ENCODE measurements around the gene SLC39A13.

The SLC39A13 gene

GRCh38 chr11:47389577-47390421 is 18.6 kb upstream of the SLC39A13 start:
- Histone ChIP-seq H3K36me3 (replicated peaks in 1 of 2; ENCODE audit: control insufficient read depth in 2 of 2, insufficient read depth in 2 of 2, low read length in 2 of 2) (no peaks in the 10 kb centered on the region), H4K91ac (ENCODE audit: low read depth, low read length, poor library complexity) (no peak overlapping the region), H3K4me2 (ENCODE audit: insufficient read depth, low read length, poor library complexity, severe bottlenecking) (no peak overlapping the region), H3K14ac (ENCODE audit: low read length) (no peak overlapping the region), H4K8ac (ENCODE audit: low read depth, low read length) (no peak overlapping the region), H3K18ac (ENCODE audit: low read length) (peak overlapping the region; percentile 23), H3K27me3 (ENCODE audit: control insufficient read depth in 3 of 3, insufficient read depth in 3 of 3, low read depth in 1 of 3, low read length in 3 of 3) (peaks cover 0 to 5% (median 0%) of the 10 kb centered on the region in 3 experiments), H3K79me1 (ENCODE audit: low read depth, low read length) (peaks cover 1% of the 10 kb centered on the region), H2AK5ac (ENCODE audit: low read depth, low read length) (peak overlapping the region; percentile 71), H3K27ac (replicated peaks; ENCODE audit: low read length) (no peak overlapping the region), H3K4ac (ENCODE audit: low read length) (no peak overlapping the region), H3K23ac (ENCODE audit: low read depth, low read length, poor library complexity) (no peak overlapping the region), H2BK15ac (ENCODE audit: low read length) (no peak overlapping the region), H3K4me3 (ENCODE audit: low read length in 2 of 2) (no peak overlapping the region), H3K9ac (ENCODE audit: low read depth, low read length, poor library complexity) (no peak overlapping the region), H2BK120ac (ENCODE audit: low read depth, low read length) (no peak overlapping the region), H2AFZ (ENCODE audit: low read length) (no peak overlapping the region), H2BK12ac (ENCODE audit: low read length) (no peak overlapping the region), H2BK5ac (ENCODE audit: low read length) (peak overlapping the region; percentile 26), H3K4me1 (ENCODE audit: control insufficient read depth in 2 of 2, insufficient read depth in 1 of 2, low read depth in 1 of 2, low read length in 2 of 2) (peaks cover 0 to 6% of the 10 kb centered on the region in 2 donors), H3K9me3 (replicated peaks in 1 of 2; ENCODE audit: control insufficient read depth in 2 of 2, insufficient read depth in 1 of 2, low read depth in 1 of 2, low read length in 2 of 2) (no peaks in the 10 kb centered on the region)
- DNase-seq (ENCODE audit: low spot score), result no peak
- WGBS, 2 donors (ENCODE audit: extremely low coverage in 2 of 2, insufficient read length in 2 of 2, insufficient replicate concordance in 1 of 2), result no CpG with 5 or more reads among the region's 17 CpGs

- Histone ChIP-seq H2BK12ac (ENCODE audit: low read length) (no peak overlapping the region), H2AFZ (ENCODE audit: low read length) (peak overlapping the region; percentile 41), H3K9me3 (replicated peaks in 1 of 2; ENCODE audit: control insufficient read depth in 2 of 2, insufficient read depth in 1 of 2, low read depth in 1 of 2, low read length in 2 of 2) (no peaks in the 10 kb centered on the region), H2BK15ac (ENCODE audit: low read length) (no peak overlapping the region), H3K36me3 (replicated peaks in 1 of 2; ENCODE audit: control insufficient read depth in 2 of 2, insufficient read depth in 2 of 2, low read length in 2 of 2) (no peaks in the 10 kb centered on the region), H3K9ac (ENCODE audit: low read depth, low read length, poor library complexity) (no peak overlapping the region), H3K4me1 (ENCODE audit: control insufficient read depth in 2 of 2, insufficient read depth in 1 of 2, low read depth in 1 of 2, low read length in 2 of 2) (peaks cover 0 to 6% of the 10 kb centered on the region in 2 donors), H3K23ac (ENCODE audit: low read depth, low read length, poor library complexity) (no peak overlapping the region), H3K27ac (replicated peaks; ENCODE audit: low read length) (no peak overlapping the region), H4K8ac (ENCODE audit: low read depth, low read length) (no peak overlapping the region), H3K14ac (ENCODE audit: low read length) (no peak overlapping the region), H2BK5ac (ENCODE audit: low read length) (no peak overlapping the region), H2BK120ac (ENCODE audit: low read depth, low read length) (no peak overlapping the region), H3K18ac (ENCODE audit: low read length) (no peak overlapping the region), H2AK5ac (ENCODE audit: low read depth, low read length) (no peak overlapping the region), H4K91ac (ENCODE audit: low read depth, low read length, poor library complexity) (no peak overlapping the region), H3K79me1 (ENCODE audit: low read depth, low read length) (peaks cover 1% of the 10 kb centered on the region), H3K4me3 (ENCODE audit: low read length in 2 of 2) (no peak overlapping the region), H3K4me2 (ENCODE audit: insufficient read depth, low read length, poor library complexity, severe bottlenecking) (no peak overlapping the region), H3K27me3 (ENCODE audit: control insufficient read depth in 3 of 3, insufficient read depth in 3 of 3, low read depth in 1 of 3, low read length in 3 of 3) (peaks cover 0 to 5% (median 0%) of the 10 kb centered on the region in 3 experiments), H3K4ac (ENCODE audit: low read length) (no peak overlapping the region)
- DNase-seq (ENCODE audit: low spot score), result no peak
- no CpG with 5 or more reads among the region's 6 CpGs for WGBS, 2 donors (ENCODE audit: extremely low coverage in 2 of 2, insufficient read length in 2 of 2, insufficient replicate concordance in 1 of 2)
Measured at GRCh38 chr11:47390422-47390760, 18.0 kb upstream of the SLC39A13 start.

- H3K4me1 ChIP-seq (ENCODE audit: control insufficient read depth in 2 of 2, insufficient read depth in 1 of 2, low read depth in 1 of 2, low read length in 2 of 2), result peaks cover 0 to 6% of the 10 kb centered on the region in 2 donors
- peak overlapping the region; percentile 8 for H2AK5ac ChIP-seq (ENCODE audit: low read depth, low read length)
- H3K79me1 ChIP-seq (ENCODE audit: low read depth, low read length), result peaks cover 1% of the 10 kb centered on the region
- H4K8ac ChIP-seq (ENCODE audit: low read depth, low read length), result no peak overlapping the region
- no peak overlapping the region for H4K91ac ChIP-seq (ENCODE audit: low read depth, low read length, poor library complexity)
- no peaks in the 10 kb centered on the region for H3K36me3 ChIP-seq (replicated peaks in 1 of 2; ENCODE audit: control insufficient read depth in 2 of 2, insufficient read depth in 2 of 2, low read length in 2 of 2)
- peak overlapping the region; percentile 68 for H2BK120ac ChIP-seq (ENCODE audit: low read depth, low read length)
- H3K14ac ChIP-seq (ENCODE audit: low read length), result no peak overlapping the region
- no peak overlapping the region for H3K4ac ChIP-seq (ENCODE audit: low read length)
- H2BK12ac ChIP-seq (ENCODE audit: low read length), result peak overlapping the region; percentile 52
- H2BK5ac ChIP-seq (ENCODE audit: low read length), result no peak overlapping the region
- peak overlapping the region; percentile 71 for H3K23ac ChIP-seq (ENCODE audit: low read depth, low read length, poor library complexity)
- H3K9me3 ChIP-seq (replicated peaks in 1 of 2; ENCODE audit: control insufficient read depth in 2 of 2, insufficient read depth in 1 of 2, low read depth in 1 of 2, low read length in 2 of 2), result no peaks in the 10 kb centered on the region
- H3K27ac ChIP-seq (replicated peaks; ENCODE audit: low read length), result no peak overlapping the region
- no peak overlapping the region for H3K4me2 ChIP-seq (ENCODE audit: insufficient read depth, low read length, poor library complexity, severe bottlenecking)
- peak overlapping the region; percentile 41 for H2AFZ ChIP-seq (ENCODE audit: low read length)
- no peak for DNase-seq (ENCODE audit: low spot score)
- H2BK15ac ChIP-seq (ENCODE audit: low read length), result peak overlapping the region; percentile 43
- H3K27me3 ChIP-seq (ENCODE audit: control insufficient read depth in 3 of 3, insufficient read depth in 3 of 3, low read depth in 1 of 3, low read length in 3 of 3), result peaks cover 0 to 5% (median 0%) of the 10 kb centered on the region in 3 experiments
- no peak overlapping the region for H3K9ac ChIP-seq (ENCODE audit: low read depth, low read length, poor library complexity)
- H3K4me3 ChIP-seq (ENCODE audit: low read length in 2 of 2), result no peak overlapping the region
- peak overlapping the region; percentile 45 for H3K18ac ChIP-seq (ENCODE audit: low read length)
- WGBS, 2 donors (ENCODE audit: extremely low coverage in 2 of 2, insufficient read length in 2 of 2, insufficient replicate concordance in 1 of 2), result no CpG with 5 or more reads among the region's 11 CpGs
Measured at GRCh38 chr11:47391077-47391583, 17.3 kb upstream of the SLC39A13 start.

GRCh38 chr11:47391711-47392432 is 16.5 kb upstream of the SLC39A13 start:
- no peak overlapping the region for H3K27ac ChIP-seq (replicated peaks; ENCODE audit: low read length)
- H3K36me3 ChIP-seq (replicated peaks in 1 of 2; ENCODE audit: control insufficient read depth in 2 of 2, insufficient read depth in 2 of 2, low read length in 2 of 2), result no peaks in the 10 kb centered on the region
- peak overlapping the region; percentile 68 for H2BK120ac ChIP-seq (ENCODE audit: low read depth, low read length)

More at GRCh38 chr11:47391711-47392432, 16.5 kb upstream of the SLC39A13 start:
- Histone ChIP-seq H3K4me3 (ENCODE audit: low read length in 2 of 2) (no peak overlapping the region), H2BK5ac (ENCODE audit: low read length) (no peak overlapping the region), H4K91ac (ENCODE audit: low read depth, low read length, poor library complexity) (no peak overlapping the region), H3K14ac (ENCODE audit: low read length) (no peak overlapping the region), H4K8ac (ENCODE audit: low read depth, low read length) (no peak overlapping the region), H2AK5ac (ENCODE audit: low read depth, low read length) (peak overlapping the region; percentile 8), H2BK12ac (ENCODE audit: low read length) (no peak overlapping the region), H2BK15ac (ENCODE audit: low read length) (no peak overlapping the region), H3K27me3 (ENCODE audit: control insufficient read depth in 3 of 3, insufficient read depth in 3 of 3, low read depth in 1 of 3, low read length in 3 of 3) (peaks cover 0 to 5% (median 0%) of the 10 kb centered on the region in 3 experiments), H3K18ac (ENCODE audit: low read length) (no peak overlapping the region), H3K9ac (ENCODE audit: low read depth, low read length, poor library complexity) (no peak overlapping the region), H3K9me3 (replicated peaks in 1 of 2; ENCODE audit: control insufficient read depth in 2 of 2, insufficient read depth in 1 of 2, low read depth in 1 of 2, low read length in 2 of 2) (no peaks in the 10 kb centered on the region), H3K23ac (ENCODE audit: low read depth, low read length, poor library complexity) (peak overlapping the region; percentile 6), H3K4ac (ENCODE audit: low read length) (no peak overlapping the region), H3K4me2 (ENCODE audit: insufficient read depth, low read length, poor library complexity, severe bottlenecking) (no peak overlapping the region), H2AFZ (ENCODE audit: low read length) (peak overlapping the region; percentile 41), H3K4me1 (ENCODE audit: control insufficient read depth in 2 of 2, insufficient read depth in 1 of 2, low read depth in 1 of 2, low read length in 2 of 2) (peaks cover 0 to 6% of the 10 kb centered on the region in 2 donors), H3K79me1 (ENCODE audit: low read depth, low read length) (peaks cover 1% of the 10 kb centered on the region)
- no peak for DNase-seq (ENCODE audit: low spot score)
- WGBS, 2 donors (ENCODE audit: extremely low coverage in 2 of 2, insufficient read length in 2 of 2, insufficient replicate concordance in 1 of 2), result no CpG with 5 or more reads among the region's 16 CpGs

Data from neuronal stem cell (in vitro differentiated cells).